Hindlimb muscle (tissue), 1 donor: ENCODE data around the gene RET. TPM values are rescaled to one million over a fixed set of nuclear protein-coding genes. Genes with fewer than 3 reads are reported as not detected.

Experiments used
- DNase-seq: peaks from one replicate; pipeline ENCODE4 v3.0.0-alpha.2; 2013
- polyA plus RNA-seq: library from polyadenylated mRNA; unstranded; fragments of 120-200 nt; gene quantifications from one replicate; pipeline ENCODE4 v1.2.1, GENCODE V29; 2013; ENCODE audit not compliant: insufficient read length

RET gene
- polyA plus RNA-seq, 1 donor = 4.7 TPM

- DNase-seq = no peak
Observed at GRCh38 chr10:43122096-43122495, 45.2 kb downstream of the RET start.

- no peak for DNase-seq
Observed at GRCh38 chr10:43122826-43123225, 46.0 kb downstream of the RET start.

DNA sequence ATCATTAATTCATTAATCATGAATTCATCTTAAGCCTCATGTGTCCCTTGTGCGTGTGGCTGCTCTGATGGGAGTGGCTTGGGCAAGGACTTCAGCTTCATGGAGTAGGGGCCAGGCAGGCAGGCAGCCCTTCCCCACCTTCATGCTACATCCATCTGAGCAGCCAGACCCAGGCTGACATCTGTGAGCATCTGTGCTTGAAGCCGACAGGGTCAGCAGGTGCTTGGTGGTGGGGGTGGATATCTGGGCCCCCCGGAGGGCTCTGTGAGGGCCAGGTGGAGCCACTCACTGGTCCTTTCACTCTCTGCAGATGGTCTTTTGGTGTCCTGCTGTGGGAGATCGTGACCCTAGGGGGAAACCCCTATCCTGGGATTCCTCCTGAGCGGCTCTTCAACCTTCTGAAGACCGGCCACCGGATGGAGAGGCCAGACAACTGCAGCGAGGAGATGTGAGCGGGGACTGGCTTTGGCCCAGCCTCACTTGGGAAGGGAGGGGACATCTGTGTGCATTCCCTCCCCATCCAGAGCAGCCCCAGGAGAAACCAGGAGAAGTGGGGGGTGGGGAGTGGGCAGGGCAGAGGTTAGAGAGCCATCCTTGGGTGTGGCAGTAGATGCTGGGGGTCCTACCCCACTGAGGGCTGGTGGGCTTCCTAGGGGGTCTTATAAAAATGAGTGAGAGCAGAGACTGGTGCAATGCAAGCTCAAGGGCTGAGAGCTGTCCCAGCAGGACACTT is 46.7 kb downstream of the RET start:
- DNase-seq = no peak

DNA sequence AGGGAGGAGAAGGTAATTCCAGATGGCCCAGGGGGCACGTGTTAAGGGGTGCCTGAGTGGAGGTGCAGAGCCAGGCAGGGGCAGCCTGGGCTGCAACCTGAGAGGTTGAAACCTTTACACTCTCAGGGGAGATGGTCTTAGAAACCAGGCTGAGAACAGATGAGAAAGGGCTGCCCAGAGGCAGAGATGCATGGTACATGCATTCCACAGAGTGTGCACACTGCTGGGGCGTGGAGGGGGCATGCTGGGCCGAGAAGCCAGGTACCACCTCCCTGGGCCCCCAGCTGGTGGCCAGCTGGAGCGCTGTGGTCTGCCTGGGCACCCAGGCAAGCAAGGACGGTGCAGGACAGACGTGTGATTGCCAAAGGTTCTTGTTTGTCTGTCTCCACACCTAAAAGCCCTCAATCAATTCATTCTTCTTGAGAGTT is 47.2 kb downstream of the RET start:
- DNase-seq = no peak

GRCh38 chr10:43124574-43125273 is 47.9 kb downstream of the RET start:
- no peak for DNase-seq

DNA sequence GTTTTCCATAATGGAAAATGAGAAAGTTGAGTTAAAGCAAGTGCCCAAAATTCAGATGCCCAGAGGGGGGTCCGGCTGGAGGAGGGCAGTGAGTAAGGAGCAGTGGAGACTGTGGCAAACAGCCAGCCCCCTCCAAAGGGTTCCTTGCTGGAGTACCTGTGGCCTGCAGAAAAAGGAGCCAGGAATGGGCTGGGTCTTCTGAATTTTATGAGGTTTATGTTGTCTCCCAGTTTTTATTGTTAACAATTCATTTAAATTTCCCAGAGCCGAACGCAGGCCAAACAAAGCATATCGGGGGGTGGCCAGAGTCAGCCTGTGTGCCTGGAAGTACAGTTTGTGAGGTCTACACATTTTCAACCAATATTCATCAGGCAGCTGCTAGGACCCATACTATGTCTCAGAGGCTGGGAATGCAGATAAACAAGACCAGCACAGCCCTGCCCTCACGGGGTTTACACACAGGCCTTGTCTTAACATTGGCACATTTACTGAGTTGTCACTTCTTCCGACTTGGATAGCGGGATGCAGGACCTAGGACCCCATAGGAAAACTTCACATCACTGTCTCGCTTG is 48.5 kb downstream of the RET start:
- DNase-seq = no peak

GRCh38 chr10:43125881-43126731 is 49.2 kb downstream of the RET start:
- DNase-seq = no peak

GRCh38 chr10:43126759-43127424 is 50.0 kb downstream of the RET start:
- DNase-seq = no peak

DNA sequence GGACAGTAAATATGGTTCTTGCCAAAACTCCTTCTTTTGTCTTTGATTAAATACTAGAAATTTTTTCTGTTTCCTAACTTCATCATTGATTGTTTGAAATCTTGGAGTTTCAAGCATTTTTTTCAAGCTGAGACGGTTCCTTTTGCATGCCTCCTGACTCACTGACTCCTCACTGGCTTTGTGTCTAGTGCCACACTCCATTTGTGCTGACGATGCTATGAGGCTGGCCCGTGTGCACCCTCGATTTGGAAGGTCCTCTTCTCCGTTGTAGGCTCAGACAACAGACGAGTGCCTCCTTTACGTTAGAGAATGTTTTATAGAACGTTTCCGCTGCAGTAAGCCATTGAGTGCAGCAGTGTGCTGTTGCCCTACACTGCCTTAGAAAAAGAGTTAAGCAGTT is 50.6 kb downstream of the RET start:
- DNase-seq = no peak

GRCh38 chr10:43128331-43128730 is 51.5 kb downstream of the RET start:
- no peak for DNase-seq

DNA sequence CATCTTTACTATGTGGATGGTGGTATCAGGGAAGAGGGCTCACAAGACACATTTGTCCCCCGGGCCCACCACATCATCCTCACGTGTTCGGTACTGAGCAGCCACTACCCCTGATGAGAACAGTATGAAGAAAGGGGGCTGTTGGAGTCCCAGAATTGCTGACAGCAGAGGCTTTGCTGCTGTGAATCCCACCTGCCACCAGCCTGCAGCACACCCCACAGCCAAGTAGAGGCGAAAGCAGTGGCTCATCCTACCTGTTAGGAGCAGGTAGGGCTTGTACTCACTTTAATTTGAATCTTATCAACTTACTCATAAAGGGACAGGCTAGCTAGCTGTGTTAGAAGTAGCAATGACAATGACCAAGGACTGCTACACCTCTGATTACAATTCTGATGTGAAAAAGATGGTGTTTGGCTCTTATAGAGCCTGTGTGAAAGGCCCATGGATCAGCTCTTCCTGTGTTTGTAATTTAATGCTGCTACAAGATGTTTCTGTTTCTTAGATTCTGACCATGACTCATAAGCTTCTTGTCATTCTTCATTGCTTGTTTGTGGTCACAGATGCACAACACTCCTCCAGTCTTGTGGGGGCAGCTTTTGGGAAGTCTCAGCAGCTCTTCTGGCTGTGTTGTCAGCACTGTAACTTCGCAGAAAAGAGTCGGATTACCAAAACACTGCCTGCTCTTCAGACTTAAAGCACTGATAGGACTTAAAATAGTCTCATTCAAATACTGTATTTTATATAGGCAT is 52.3 kb downstream of the RET start:
- no peak for DNase-seq

DNA sequence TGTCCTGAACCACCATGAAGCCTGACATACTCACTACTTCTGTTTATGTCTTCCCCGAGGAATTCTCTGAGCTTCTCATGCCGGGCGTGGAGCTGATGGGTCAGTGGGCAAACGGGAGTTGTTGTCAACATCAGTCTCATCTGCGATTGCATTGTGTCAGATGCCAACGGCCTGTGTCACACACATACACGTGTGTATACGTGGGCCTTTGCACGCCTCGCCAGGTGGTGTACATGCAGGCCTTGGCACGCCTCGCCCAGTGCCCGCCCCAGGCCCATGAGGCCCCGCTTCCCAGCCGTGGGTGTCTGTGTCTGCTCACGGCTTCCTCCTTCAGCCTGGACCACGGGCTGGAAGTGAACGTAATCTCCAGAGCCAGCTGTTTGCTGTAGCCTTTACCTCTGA is 53.9 kb downstream of the RET start:
- DNase-seq = no peak

- DNase-seq = no peak
Observed at GRCh38 chr10:43131256-43131655, 54.4 kb downstream of the RET start.

DNA sequence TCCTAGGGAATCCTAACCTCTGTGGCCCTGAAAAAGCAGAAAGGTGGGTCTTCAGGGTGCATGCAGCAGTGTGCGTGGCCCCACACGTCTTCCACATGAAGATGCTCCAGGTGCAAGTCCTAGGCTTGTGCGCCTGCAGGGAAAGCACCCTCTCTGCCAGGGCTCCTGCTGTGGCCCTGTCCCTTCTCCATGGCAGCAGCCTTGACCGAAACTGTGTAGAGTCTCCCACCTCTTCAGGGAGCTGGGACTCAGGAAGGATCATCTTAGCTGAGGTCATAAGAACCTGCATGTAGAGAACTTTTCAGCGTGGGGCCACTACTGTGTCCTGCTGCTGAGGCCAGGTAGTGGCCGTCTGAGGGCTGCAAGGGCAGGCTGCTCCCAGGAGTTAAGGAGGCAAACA is 55.0 kb downstream of the RET start:
- no peak for DNase-seq

- DNase-seq = no peak
Observed at GRCh38 chr10:43132867-43133787, 56.3 kb downstream of the RET start.

GRCh38 chr10:43134126-43134905 is 57.4 kb downstream of the RET start:
- no peak for DNase-seq

DNA sequence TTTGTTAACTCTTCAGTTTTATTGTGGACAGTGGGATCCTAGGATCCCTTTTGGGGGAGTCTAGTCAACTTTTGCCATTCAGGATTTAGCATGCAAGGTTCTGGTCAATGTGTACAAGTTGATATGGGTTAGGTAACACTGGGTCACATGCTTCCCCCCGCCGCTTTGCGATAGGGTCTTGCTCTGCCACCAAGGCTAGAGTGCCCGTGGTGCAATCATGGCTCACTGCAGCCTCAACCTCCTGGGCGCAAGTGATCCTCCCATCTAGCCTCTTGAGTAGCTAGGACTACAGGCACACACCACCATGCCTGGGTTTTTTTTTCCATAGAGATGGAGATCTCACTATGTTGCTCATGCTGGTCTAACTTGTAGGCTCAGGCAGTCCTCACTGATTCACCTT is 58.2 kb downstream of the RET start:
- no peak for DNase-seq

DNA sequence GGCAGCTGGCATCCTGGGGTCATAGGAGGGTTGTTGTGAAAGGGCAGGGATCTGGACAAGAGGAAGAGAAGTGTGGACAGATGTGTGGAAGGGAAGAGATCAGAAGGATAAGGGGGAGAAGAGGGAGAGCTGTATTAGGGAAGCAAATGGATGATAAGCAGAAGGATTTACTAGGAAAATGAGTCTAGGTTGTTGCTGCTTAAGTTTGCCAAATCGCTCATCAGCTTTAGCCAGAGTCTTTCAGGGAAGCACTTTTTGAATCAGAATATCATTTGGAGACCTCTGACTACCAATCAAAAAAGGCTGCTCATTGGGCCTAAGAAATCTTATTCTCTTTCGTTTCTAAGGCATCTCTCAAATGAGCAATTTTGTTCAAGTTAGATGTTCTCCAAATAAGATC is 58.8 kb downstream of the RET start:
- no peak for DNase-seq

GRCh38 chr10:43136432-43136831 is 59.6 kb downstream of the RET start:
- no peak for DNase-seq
